ENCODE results near the gene C5orf58. TPM values are rescaled to one million over a fixed set of nuclear protein-coding genes. Genes with fewer than 3 reads are reported as not detected.
"Not testable (repeated sequence)": the region's sequence is repeated elsewhere in the genome, so short reads cannot be mapped to it uniquely, and the experiment has no call there.

C5orf58 gene
- total RNA-seq, 6 experiments from 2014 or later = not detected

DNA sequence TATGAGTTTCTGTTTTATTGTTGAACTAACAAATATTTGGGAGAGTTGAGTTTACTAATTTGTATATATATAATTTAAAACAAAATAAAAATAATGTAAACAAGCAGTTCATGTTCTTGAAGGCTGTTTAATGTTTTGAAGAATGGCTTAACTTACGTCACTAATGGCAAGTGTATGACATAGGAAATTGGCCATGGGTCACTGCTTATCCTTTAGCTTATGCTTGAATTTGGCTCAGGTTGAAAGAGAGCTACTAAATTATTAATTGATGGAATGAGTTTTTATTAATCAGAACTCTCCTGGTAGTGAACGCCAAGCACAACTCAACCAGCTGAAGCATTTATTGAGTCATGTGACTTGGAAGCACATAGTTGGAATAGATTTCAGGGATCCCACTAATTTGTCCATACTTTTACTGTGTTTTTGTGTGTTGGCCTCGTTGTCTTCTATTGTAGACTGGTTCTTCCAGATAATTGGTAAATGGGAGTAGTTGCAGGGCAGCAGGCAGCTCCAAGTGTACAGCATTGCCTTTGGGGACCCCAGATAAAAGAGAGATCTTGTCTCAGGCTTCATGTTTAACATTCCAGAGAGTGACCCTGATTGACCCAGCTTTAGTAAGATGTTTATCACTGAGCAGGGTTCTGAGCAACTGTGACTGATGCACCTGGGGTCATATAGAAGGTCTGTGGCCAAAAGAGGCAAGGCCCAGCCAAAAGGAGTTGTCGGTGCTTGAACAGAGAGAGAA is 13.5 kb downstream of the C5orf58 start:
- DNase-seq = no peak
- TF ChIP-seq, protein P1, sequence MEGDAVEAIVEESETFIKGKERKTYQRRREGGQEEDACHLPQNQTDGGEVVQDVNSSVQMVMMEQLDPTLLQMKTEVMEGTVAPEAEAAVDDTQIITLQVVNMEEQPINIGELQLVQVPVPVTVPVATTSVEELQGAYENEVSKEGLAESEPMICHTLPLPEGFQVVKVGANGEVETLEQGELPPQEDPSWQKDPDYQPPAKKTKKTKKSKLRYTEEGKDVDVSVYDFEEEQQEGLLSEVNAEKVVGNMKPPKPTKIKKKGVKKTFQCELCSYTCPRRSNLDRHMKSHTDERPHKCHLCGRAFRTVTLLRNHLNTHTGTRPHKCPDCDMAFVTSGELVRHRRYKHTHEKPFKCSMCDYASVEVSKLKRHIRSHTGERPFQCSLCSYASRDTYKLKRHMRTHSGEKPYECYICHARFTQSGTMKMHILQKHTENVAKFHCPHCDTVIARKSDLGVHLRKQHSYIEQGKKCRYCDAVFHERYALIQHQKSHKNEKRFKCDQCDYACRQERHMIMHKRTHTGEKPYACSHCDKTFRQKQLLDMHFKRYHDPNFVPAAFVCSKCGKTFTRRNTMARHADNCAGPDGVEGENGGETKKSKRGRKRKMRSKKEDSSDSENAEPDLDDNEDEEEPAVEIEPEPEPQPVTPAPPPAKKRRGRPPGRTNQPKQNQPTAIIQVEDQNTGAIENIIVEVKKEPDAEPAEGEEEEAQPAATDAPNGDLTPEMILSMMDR (IDR thresholded peaks at IDR 0.05) = no peak
- peaks cover 7% of the 10 kb centered on the region; the same call in 1 of the 2 replicates for H3K27me3 Mint-ChIP-seq (ENCODE audit: insufficient read depth)
- H3K4me1 Mint-ChIP-seq (ENCODE audit: low read depth) = no peaks in the 10 kb centered on the region
- H3K36me3 Mint-ChIP-seq (ENCODE audit: low read depth) = no peaks in the 10 kb centered on the region
- no peak overlapping the region for H3K27ac Mint-ChIP-seq
- no peaks in the 10 kb centered on the region for H3K9me3 Mint-ChIP-seq
- H3K4me3 Mint-ChIP-seq = no peak overlapping the region

DNA sequence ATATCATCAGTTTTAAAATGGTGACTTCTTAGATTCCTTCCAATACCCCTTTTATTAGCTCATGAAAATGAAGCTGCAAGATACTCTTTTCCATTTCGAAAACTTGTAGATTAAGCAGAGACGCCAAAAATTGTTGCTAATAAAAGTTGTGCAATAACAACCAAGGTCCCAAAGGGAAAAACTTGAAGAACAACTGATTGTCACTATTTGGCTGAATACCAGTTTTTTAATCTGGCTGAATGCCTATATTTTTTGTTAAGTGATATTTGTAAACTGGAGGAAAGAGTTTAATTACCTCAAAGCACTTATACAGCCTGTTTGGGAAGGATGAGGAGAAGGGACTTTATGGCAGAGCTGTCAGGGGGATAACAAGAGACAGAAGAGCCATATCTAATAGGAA is 14.6 kb downstream of the C5orf58 start:
- H3K9me3 Mint-ChIP-seq = no peaks in the 10 kb centered on the region
- TF ChIP-seq, protein P1 (IDR thresholded peaks at IDR 0.05) = no peak
- H3K4me3 Mint-ChIP-seq = no peak overlapping the region
- H3K4me1 Mint-ChIP-seq (ENCODE audit: low read depth) = no peaks in the 10 kb centered on the region
- H3K27ac Mint-ChIP-seq = no peak overlapping the region
- H3K27me3 Mint-ChIP-seq (ENCODE audit: insufficient read depth) = peaks cover 10% of the 10 kb centered on the region; the same call in 1 of the 2 replicates
- no peak for DNase-seq
- no peaks in the 10 kb centered on the region for H3K36me3 Mint-ChIP-seq (ENCODE audit: low read depth)

DNA sequence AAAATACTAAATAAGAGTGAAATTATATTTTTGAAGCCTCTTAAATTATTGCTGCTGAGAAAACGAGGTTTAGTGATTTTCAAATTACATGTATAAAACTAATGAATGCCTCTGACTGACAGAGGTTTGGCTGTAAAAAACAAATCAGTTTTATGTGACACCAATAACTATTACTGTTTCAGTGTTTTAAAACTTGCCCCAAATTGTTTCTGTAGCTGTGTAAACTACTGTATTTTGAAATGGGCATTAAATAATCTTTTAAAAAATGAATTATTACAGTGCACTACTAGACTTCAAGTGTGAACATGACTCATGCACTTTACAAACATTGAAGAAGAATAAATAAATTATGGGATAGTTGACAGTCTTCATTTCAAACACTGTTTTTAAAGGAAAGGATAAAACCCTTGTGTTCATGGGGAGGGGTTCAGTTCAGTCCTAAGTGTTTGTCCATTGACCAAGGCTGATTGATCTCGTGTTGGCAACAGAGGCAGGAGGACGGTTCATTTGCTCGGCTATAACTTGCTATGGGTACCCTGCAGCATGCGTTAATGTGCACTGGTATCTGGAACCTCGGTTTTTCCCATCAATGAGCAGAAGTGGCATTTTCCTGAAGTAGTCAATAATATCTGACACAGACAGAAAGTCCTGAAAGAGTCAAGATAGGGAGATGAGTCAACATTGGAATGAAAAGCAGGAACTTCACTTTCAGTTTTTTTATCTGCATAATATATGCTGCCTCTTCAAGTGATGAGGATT is 15.6 kb downstream of the C5orf58 start:
- no peak overlapping the region for H3K4me3 Mint-ChIP-seq

DNA sequence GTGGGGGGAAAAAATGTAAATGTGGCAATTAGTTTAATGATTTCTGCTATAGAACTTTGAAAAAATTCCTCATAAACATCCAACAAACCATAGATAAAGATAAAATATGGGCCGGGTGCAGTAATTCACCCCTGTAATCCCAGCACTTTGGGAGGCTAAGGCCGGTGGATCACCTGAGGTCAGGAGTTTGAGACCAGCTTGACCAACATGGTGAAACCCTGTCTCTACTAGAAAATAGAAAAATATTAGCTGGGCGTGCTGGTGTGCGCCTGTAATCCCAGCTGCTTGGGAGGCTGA is 16.1 kb downstream of the C5orf58 start:
- H3K4me1 Mint-ChIP-seq (ENCODE audit: low read depth); H3K9me3 Mint-ChIP-seq; H3K36me3 Mint-ChIP-seq (ENCODE audit: low read depth); DNase-seq; H3K4me3 Mint-ChIP-seq; H3K27ac Mint-ChIP-seq: not testable (repeated sequence)
- H3K27me3 Mint-ChIP-seq (ENCODE audit: insufficient read depth) = peaks cover 10% of the 10 kb centered on the region; the same call in 1 of the 2 replicates

More for the DNA sequence above, 15.6 kb downstream of the C5orf58 start:
- Mint-ChIP-seq H3K36me3 (ENCODE audit: low read depth) (no peaks in the 10 kb centered on the region), H3K4me1 (ENCODE audit: low read depth) (no peaks in the 10 kb centered on the region), H3K27me3 (ENCODE audit: insufficient read depth) (peaks cover 10% of the 10 kb centered on the region; the same call in 1 of the 2 replicates), H3K9me3 (no peaks in the 10 kb centered on the region), H3K27ac (no peak overlapping the region)
- TF ChIP-seq, protein P1 (IDR thresholded peaks at IDR 0.05) = no peak
- no peak for DNase-seq

DNA sequence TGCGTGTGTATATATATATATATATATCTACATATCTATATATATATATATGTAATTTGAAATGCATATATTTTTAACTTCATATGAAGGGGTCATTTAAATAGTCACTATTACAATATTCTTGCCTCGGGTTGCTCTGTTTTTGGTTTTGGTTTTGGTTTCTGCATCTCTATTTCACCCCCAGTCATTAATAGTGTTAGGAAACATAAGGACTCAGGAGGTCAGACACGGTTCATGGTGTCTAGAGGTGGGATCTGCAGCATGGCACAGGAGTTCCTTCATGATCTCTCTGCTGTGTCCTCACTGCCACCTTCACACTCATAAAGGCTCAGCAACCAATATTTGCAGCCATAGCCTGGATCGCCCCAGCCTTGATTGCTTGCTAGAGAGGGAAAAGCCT is 16.6 kb downstream of the C5orf58 start:
- no peaks in the 10 kb centered on the region for H3K9me3 Mint-ChIP-seq
- no peak for DNase-seq
- peaks cover 10% of the 10 kb centered on the region for H3K27me3 Mint-ChIP-seq (ENCODE audit: insufficient read depth)
- H3K4me1 Mint-ChIP-seq (ENCODE audit: low read depth) = no peaks in the 10 kb centered on the region
- no peaks in the 10 kb centered on the region for H3K36me3 Mint-ChIP-seq (ENCODE audit: low read depth)
- no peak overlapping the region for H3K4me3 Mint-ChIP-seq
- TF ChIP-seq, protein P1 (IDR thresholded peaks at IDR 0.05) = no peak
- H3K27ac Mint-ChIP-seq = no peak overlapping the region

DNA sequence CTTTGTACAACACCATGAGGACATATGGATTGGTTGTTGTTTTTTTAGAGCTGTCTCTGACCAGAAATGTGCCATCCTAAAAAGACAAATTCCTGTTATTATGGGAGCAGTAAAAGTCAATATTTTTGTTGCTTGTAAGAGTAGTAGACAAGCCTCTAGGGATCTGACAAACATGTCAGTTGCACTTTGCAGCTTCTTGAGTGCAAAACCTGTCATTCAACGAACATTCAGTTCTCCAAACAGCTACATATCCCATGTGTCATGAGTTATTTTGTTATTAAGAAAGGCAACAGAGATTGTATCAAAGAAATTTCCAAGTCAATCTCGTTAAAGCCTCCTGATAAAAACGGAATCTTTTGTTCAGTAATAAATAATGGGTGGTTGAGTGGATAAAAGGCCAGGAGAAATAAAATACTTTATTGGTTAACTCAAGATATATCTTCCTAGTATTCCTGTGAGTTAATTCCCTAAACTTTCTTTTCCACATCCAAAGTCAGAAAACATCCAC is 18.1 kb downstream of the C5orf58 start:
- Mint-ChIP-seq H3K9me3 (no peaks in the 10 kb centered on the region), H3K4me1 (ENCODE audit: low read depth) (no peaks in the 10 kb centered on the region), H3K36me3 (ENCODE audit: low read depth) (no peaks in the 10 kb centered on the region), H3K27ac (no peak overlapping the region), H3K4me3 (no peak overlapping the region), H3K27me3 (ENCODE audit: insufficient read depth) (peaks cover 10% of the 10 kb centered on the region)
- DNase-seq = no peak
- TF ChIP-seq, protein P1 (IDR thresholded peaks at IDR 0.05) = no peak
